SU-DHL-6 (cell line): ENCODE data around the gene MRPL44.

Source experiments
- H2AFZ ChIP-seq: fragments of 200-600 bp; sonication (generic); 2 replicates; pipeline ENCODE4 v1.6.1; 2014; ENCODE audit warnings: low read depth, mild to moderate bottlenecking, moderate library complexity, mixed read lengths, antibody characterized with exemption, low read length; ENCODE audit not compliant: severe bottlenecking
- H3F3A ChIP-seq: fragments of 200-600 bp; shearing (Covaris generic); 2 replicates; pipeline ENCODE4 v1.6.0; 2016; ENCODE audit warnings: antibody characterized with exemption, mild to moderate bottlenecking; ENCODE audit not compliant: insufficient read depth
- H3K27ac ChIP-seq: fragments of 200-600 bp; sonication (generic); 2 replicates; pipeline ENCODE4 v1.5.1; 2016; ENCODE audit warnings: low read depth, mild to moderate bottlenecking, low read length, moderate library complexity, mixed read lengths
- H3K27me3 ChIP-seq: fragments of 200-600 bp; sonication (generic), shearing (Covaris generic); 2 replicates; pipeline ENCODE4 v1.6.0; 2014; ENCODE audit warnings: mild to moderate bottlenecking, low read length
- H3K36me3 ChIP-seq: fragments of 200-600 bp; sonication (generic); 2 replicates; pipeline ENCODE4 v1.6.1; 2014; ENCODE audit warnings: mild to moderate bottlenecking, low read length, mixed read lengths
- H3K4me2 ChIP-seq: fragments of 300-600, 200-600 bp; shearing (Covaris generic), sonication (generic); 2 replicates; pipeline ENCODE4 v1.6.0; 2014; ENCODE audit warnings: low read length, low read depth, mild to moderate bottlenecking; ENCODE audit not compliant: poor library complexity, severe bottlenecking
- H3K4me3 ChIP-seq: fragments of 200-600 bp; sonication (generic); 2 replicates; pipeline ENCODE4 v1.5.1; 2014; ENCODE audit warnings: antibody characterized with exemption, low read length, mild to moderate bottlenecking, mixed read lengths; ENCODE audit not compliant: insufficient read depth, poor library complexity, severe bottlenecking
- H3K79me2 ChIP-seq: fragments of 200-600 bp; sonication (generic); 2 replicates; pipeline ENCODE4 v1.6.1; 2014; ENCODE audit warnings: mild to moderate bottlenecking, low read length, moderate library complexity; ENCODE audit not compliant: insufficient read depth
- H3K9ac ChIP-seq: fragments of 200-600 bp; sonication (generic); 2 replicates; pipeline ENCODE4 v1.7.0; 2014; ENCODE audit warnings: mild to moderate bottlenecking, low read length
- H3K9me2 ChIP-seq: fragments of 200-600 bp; sonication (generic); replicated peaks from 2 replicates; pipeline ENCODE4 v1.6.1; 2014; ENCODE audit warnings: low read length; ENCODE audit not compliant: insufficient read depth
- H3K9me3 ChIP-seq: fragments of 200-600 bp; sonication (generic); 2 replicates; pipeline ENCODE4 v1.6.1; 2014; ENCODE audit warnings: low read length, mixed read lengths; ENCODE audit not compliant: insufficient read depth
- H4K20me1 ChIP-seq: fragments of 200-600 bp; sonication (generic); 2 replicates; pipeline ENCODE4 v1.6.1; 2014; ENCODE audit warnings: low read depth, mild to moderate bottlenecking, antibody characterized with exemption, low read length, moderate library complexity, mixed read lengths
- EZH2phosphoT487 ChIP-seq: fragments of 200-600 bp; sonication (generic), shearing (Covaris generic); conservative IDR thresholded peaks from 2 replicates; pipeline ENCODE4 v1.6.1; 2018; ENCODE audit warnings: mild to moderate bottlenecking, antibody characterized with exemption, low read length, moderate library complexity, mixed read lengths
- TF ChIP-seq, protein P1 (sequence below): fragments of 200-600 bp; sonication (generic); IDR thresholded peaks from one replicate; pipeline ENCODE4 v1.5.1; 2017; ENCODE audit warnings: antibody characterized with exemption, mild to moderate bottlenecking, low read length, moderate library complexity; ENCODE audit not compliant: insufficient read depth, poor library complexity, severe bottlenecking

The MRPL44 gene

DNA sequence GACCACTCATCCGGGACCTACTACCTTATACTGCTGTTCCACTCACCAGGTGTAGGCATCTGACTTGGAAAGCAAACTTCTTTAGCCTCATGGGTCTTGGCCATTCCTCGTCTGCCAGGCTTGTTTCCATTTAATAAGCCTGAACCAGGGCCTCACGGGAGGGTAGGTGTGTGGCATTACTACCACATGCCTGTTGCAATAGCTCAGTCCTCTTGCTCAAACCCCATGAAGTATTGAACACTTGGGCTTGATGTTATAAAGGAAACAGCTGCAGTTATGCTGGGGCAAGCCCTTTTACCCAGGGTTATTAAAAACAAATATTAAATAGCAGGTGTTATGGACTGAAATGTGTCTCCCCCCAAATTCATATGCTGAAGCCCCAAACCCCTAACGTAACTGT lies 21.2 kb downstream of the MRPL44 start:
- H3K4me2 ChIP-seq, result no peak overlapping the region
- no peak overlapping the region for H3K27ac ChIP-seq
- H3K4me3 ChIP-seq, result no peak overlapping the region
- TF ChIP-seq EZH2phosphoT487, result no peak
- TF ChIP-seq, protein P1, sequence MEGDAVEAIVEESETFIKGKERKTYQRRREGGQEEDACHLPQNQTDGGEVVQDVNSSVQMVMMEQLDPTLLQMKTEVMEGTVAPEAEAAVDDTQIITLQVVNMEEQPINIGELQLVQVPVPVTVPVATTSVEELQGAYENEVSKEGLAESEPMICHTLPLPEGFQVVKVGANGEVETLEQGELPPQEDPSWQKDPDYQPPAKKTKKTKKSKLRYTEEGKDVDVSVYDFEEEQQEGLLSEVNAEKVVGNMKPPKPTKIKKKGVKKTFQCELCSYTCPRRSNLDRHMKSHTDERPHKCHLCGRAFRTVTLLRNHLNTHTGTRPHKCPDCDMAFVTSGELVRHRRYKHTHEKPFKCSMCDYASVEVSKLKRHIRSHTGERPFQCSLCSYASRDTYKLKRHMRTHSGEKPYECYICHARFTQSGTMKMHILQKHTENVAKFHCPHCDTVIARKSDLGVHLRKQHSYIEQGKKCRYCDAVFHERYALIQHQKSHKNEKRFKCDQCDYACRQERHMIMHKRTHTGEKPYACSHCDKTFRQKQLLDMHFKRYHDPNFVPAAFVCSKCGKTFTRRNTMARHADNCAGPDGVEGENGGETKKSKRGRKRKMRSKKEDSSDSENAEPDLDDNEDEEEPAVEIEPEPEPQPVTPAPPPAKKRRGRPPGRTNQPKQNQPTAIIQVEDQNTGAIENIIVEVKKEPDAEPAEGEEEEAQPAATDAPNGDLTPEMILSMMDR, result no peak
- H3K9me2 ChIP-seq, result no peaks in the 10 kb centered on the region
- no peaks in the 10 kb centered on the region for H4K20me1 ChIP-seq
- no peaks in the 10 kb centered on the region for H3K36me3 ChIP-seq
- no peak overlapping the region for H2AFZ ChIP-seq
- no peaks in the 10 kb centered on the region for H3K27me3 ChIP-seq
- no peaks in the 10 kb centered on the region for H3K9me3 ChIP-seq
- H3F3A ChIP-seq, result no peaks in the 10 kb centered on the region
- no peaks in the 10 kb centered on the region for H3K79me2 ChIP-seq
- no peak overlapping the region for H3K9ac ChIP-seq

DNA sequence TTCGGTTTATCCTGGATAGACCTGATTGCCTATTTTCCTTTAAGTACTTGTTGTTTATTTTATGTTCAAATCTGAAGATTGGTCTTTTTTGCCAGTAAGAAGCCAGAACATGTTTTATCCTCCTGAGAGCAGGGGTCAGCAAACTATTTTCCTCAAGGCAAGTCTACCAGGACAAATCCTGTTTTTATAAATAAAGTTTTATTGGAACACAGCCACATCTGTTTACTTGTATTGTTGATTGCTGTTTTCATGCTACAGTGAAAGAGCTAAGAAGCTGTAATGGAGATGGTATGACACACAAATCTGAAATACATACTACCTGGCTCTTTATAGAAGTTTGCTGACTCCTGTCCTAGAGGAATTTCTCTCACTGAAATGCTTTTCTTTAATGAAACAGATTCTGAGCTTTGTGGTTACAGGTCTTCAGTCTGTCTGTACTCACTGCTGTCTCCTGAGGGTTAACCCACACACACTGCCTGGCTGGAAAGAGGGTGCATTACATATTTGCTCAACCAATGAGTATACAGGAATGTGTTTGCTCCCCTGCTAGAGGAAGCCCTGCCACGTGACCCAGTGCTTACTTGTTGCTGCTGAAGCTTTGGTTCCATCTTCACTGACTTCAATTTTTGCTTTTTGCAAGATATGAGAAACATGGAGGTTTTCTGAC lies 22.6 kb downstream of the MRPL44 start:
- Histone ChIP-seq H3K4me2 (no peak overlapping the region), H2AFZ (no peak overlapping the region), H3F3A (no peaks in the 10 kb centered on the region), H3K4me3 (no peak overlapping the region), H3K9me2 (no peaks in the 10 kb centered on the region), H3K27me3 (no peaks in the 10 kb centered on the region), H3K9me3 (no peaks in the 10 kb centered on the region), H4K20me1 (no peaks in the 10 kb centered on the region), H3K36me3 (no peaks in the 10 kb centered on the region), H3K79me2 (no peaks in the 10 kb centered on the region), H3K27ac (no peak overlapping the region), H3K9ac (no peak overlapping the region)
- TF ChIP-seq, protein P1, result no peak
- TF ChIP-seq EZH2phosphoT487, result no peak

DNA sequence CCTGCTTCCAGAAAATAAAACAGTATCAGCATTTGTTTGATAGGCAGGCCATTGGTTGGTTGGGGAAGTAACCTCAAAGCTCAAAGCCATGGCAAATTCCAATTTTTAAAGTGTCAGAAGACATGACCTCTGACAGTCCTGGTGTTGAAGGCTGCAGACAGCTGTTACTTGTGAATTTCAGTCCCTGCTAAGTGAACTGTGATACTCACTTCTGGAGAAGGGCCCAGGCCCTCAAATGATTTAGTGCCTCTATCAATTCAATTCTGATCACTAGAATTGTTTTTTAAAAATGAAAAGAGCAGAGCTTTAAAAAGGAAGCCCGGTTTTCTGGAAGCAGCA lies 23.1 kb downstream of the MRPL44 start:
- no peaks in the 10 kb centered on the region for H3K36me3 ChIP-seq
- H3K4me2 ChIP-seq, result no peak overlapping the region
- TF ChIP-seq EZH2phosphoT487, result no peak
- TF ChIP-seq, protein P1, result no peak
- H3F3A ChIP-seq, result no peaks in the 10 kb centered on the region
- H2AFZ ChIP-seq, result no peak overlapping the region
- H3K79me2 ChIP-seq, result no peaks in the 10 kb centered on the region
- no peaks in the 10 kb centered on the region for H3K27me3 ChIP-seq
- no peak overlapping the region for H3K9ac ChIP-seq
- no peak overlapping the region for H3K27ac ChIP-seq
- H3K9me3 ChIP-seq, result no peaks in the 10 kb centered on the region
- no peaks in the 10 kb centered on the region for H3K9me2 ChIP-seq
- H3K4me3 ChIP-seq, result no peak overlapping the region
- H4K20me1 ChIP-seq, result no peaks in the 10 kb centered on the region

DNA sequence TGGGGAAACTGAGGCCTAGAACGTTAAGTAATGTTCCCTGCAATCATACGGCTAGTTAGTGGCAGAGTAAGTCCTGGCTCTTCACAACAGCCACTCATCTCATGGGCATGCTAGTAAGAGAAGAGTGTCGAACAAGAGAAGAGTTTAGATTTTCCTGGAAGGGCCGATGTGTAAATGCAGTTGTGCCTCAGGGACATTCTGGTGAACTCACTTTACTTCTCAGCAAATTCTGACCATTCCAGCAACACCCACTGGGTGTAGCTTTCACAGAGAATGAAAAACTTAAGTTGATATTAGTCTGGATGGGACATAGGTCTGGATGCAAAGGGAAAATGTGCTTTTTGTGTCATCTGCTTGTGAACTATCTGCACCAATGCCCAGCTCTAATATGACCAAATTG lies 23.5 kb downstream of the MRPL44 start:
- Histone ChIP-seq H3K4me2 (no peak overlapping the region), H3K9ac (no peak overlapping the region), H3K9me3 (no peaks in the 10 kb centered on the region), H2AFZ (no peak overlapping the region), H3K27me3 (no peaks in the 10 kb centered on the region), H3K9me2 (no peaks in the 10 kb centered on the region), H3K36me3 (no peaks in the 10 kb centered on the region), H3K27ac (no peak overlapping the region), H3K4me3 (no peak overlapping the region), H4K20me1 (no peaks in the 10 kb centered on the region), H3K79me2 (no peaks in the 10 kb centered on the region), H3F3A (no peaks in the 10 kb centered on the region)
- TF ChIP-seq, protein P1, result no peak
